DND-41 (cell line): ENCODE measurements around the gene ZSCAN10.

Experiments
- EZH2 ChIP-seq: IDR thresholded peaks from 3 replicates; pipeline ENCODE4 v1.6.1; 2012; ENCODE audit warnings: borderline replicate concordance, low read depth, mild to moderate bottlenecking, moderate library complexity, low read length, inconsistent platforms; ENCODE audit not compliant: severe bottlenecking
- TF ChIP-seq, protein P1 (sequence below): IDR thresholded peaks from 2 replicates; pipeline ENCODE4 v1.5.1; 2012; ENCODE audit warnings: borderline replicate concordance, low read length, moderate library complexity, mild to moderate bottlenecking; ENCODE audit not compliant: poor library complexity, severe bottlenecking; ENCODE audit errors: extremely low read depth

DNA sequence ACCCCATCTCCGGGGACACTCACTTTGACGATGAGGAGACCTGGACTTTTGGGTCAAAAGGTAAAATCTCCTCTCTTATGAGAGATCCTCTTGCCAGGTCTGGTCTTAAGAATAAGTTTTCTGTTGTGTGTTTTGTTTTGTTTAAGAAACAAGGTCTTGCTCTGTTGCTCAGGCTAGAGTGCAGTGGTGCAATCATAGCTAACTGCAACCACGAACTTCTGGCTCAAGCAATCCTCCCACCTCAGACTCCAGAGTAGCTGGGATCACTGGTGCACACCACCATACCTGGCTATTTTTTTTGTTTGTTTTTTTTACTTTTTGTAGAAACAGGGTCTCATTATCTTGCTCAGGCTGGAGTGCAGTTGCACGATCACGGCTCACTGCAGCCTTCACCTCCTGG, 48.6 kb downstream of the ZSCAN10 start:
- TF ChIP-seq, protein P1, sequence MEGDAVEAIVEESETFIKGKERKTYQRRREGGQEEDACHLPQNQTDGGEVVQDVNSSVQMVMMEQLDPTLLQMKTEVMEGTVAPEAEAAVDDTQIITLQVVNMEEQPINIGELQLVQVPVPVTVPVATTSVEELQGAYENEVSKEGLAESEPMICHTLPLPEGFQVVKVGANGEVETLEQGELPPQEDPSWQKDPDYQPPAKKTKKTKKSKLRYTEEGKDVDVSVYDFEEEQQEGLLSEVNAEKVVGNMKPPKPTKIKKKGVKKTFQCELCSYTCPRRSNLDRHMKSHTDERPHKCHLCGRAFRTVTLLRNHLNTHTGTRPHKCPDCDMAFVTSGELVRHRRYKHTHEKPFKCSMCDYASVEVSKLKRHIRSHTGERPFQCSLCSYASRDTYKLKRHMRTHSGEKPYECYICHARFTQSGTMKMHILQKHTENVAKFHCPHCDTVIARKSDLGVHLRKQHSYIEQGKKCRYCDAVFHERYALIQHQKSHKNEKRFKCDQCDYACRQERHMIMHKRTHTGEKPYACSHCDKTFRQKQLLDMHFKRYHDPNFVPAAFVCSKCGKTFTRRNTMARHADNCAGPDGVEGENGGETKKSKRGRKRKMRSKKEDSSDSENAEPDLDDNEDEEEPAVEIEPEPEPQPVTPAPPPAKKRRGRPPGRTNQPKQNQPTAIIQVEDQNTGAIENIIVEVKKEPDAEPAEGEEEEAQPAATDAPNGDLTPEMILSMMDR = no peak
- TF ChIP-seq EZH2 = no peak
